Endothelial cell of umbilical vein (primary cell): ENCODE data around the gene KIF15. TPM values are rescaled to one million over a fixed set of nuclear protein-coding genes. Genes with fewer than 3 reads are reported as not detected.

Experiments
- BruUV-seq: library from RNA; stranded (reverse); fragments of 400-500 nt; replicated peaks from 2 replicates; lab custom pipeline; 2021; lab: Mats Ljungman, UMichigan
- CTCF ChIA-PET: fragments of 300-600, 350-600 bp; sonication (Branson Sonifier 250); formaldehyde crosslinking; loops from one replicate; lab custom pipeline; 2021; ENCODE audit warnings: antibody characterized with exemption, inconsistent platforms; lab: Charles Lee
- POLR2A ChIA-PET: fragments of 300-600, 350-600 bp; sonication (Branson Sonifier 250); formaldehyde crosslinking; loops from one replicate; lab custom pipeline; 2021; ENCODE audit warnings: antibody characterized with exemption, inconsistent platforms; lab: Charles Lee
- DNase-seq: peaks from one replicate; pipeline ENCODE4 v3.0.0-alpha.2; 2011; ENCODE audit warnings: low read depth, low spot score
- FAIRE-seq: peaks from 2 replicates; lab custom pipeline; 2011; peaks lifted over from hg19 to GRCh38; lab: Jason Lieb, UNC
- H2AFZ ChIP-seq: 2 replicates; pipeline ENCODE4 v1.6.0; 2012; ENCODE audit warnings: low read depth, low read length, control low read depth, inconsistent platforms
- H3K27ac ChIP-seq: 2 replicates; pipeline ENCODE4 v1.5.1; 2011; ENCODE audit warnings: low read depth, mild to moderate bottlenecking, control low read depth, low read length, moderate library complexity; ENCODE audit not compliant: insufficient read depth
- H3K27me3 ChIP-seq, 2 experiments: 2 replicates each; pipeline versions ENCODE4 v1.6.0 to v1.6.1; 2011; ENCODE audit warnings: low read length in 2 of 2, mixed read lengths in 1 of 2; ENCODE audit not compliant: control insufficient read depth in 2 of 2, insufficient read depth in 2 of 2
- H3K36me3 ChIP-seq, 2 experiments: 2 replicates in 1 of 2; 3 replicates in 1 of 2; pipeline ENCODE4 v1.5.1; 2011; ENCODE audit warnings: low read length in 2 of 2, mild to moderate bottlenecking in 1 of 2, moderate library complexity in 1 of 2; ENCODE audit not compliant: control insufficient read depth in 2 of 2, insufficient read depth in 2 of 2; ENCODE audit errors: extremely low read depth in 1 of 2
- H3K4me1 ChIP-seq: 3 replicates; pipeline ENCODE4 v1.5.1; 2011; ENCODE audit warnings: mild to moderate bottlenecking, low read length; ENCODE audit not compliant: control insufficient read depth, insufficient read depth; ENCODE audit errors: extremely low read depth
- H3K4me2 ChIP-seq: 2 replicates; pipeline ENCODE4 v1.6.1; 2011; ENCODE audit warnings: low read length, control low read depth, mixed read lengths; ENCODE audit not compliant: insufficient read depth
- H3K4me3 ChIP-seq, 3 experiments: fragments of 200-600 bp in 1 of 3; sonication (generic), shearing (Covaris generic) in 1 of 3; replicated peaks in 1 of 3; 2 replicates each; pipeline ENCODE4 v1.5.1; 2011 to 2016; ENCODE audit warnings: control low read depth in 3 of 3, low read length in 3 of 3, mild to moderate bottlenecking in 2 of 3, inconsistent platforms in 1 of 3, low read depth in 1 of 3, moderate library complexity in 1 of 3; ENCODE audit not compliant: insufficient read depth in 1 of 3
- H3K79me2 ChIP-seq: 2 replicates; pipeline ENCODE4 v1.6.0; 2012; ENCODE audit warnings: low read length, inconsistent platforms; ENCODE audit not compliant: control insufficient read depth, insufficient read depth
- H3K9ac ChIP-seq: replicated peaks from 2 replicates; pipeline ENCODE3; 2011; ENCODE audit warnings: low read length, control low read depth; ENCODE audit not compliant: insufficient read depth; ENCODE audit errors: extremely low read depth
- H3K9me1 ChIP-seq: replicated peaks from 3 replicates; pipeline ENCODE4 v1.6.0; 2011; ENCODE audit warnings: mild to moderate bottlenecking, low read length; ENCODE audit not compliant: control insufficient read depth, insufficient read depth; ENCODE audit errors: extremely low read depth
- H3K9me3 ChIP-seq: replicated peaks from 2 replicates; pipeline ENCODE4 v1.5.1; 2012; ENCODE audit warnings: low read length, inconsistent platforms; ENCODE audit not compliant: control insufficient read depth, insufficient read depth
- H4K20me1 ChIP-seq: replicated peaks from 2 replicates; pipeline ENCODE3; 2011; ENCODE audit warnings: mild to moderate bottlenecking, low read length; ENCODE audit not compliant: control insufficient read depth, insufficient read depth; ENCODE audit errors: extremely low read depth
- EZH2 ChIP-seq: IDR thresholded peaks from 2 replicates; pipeline ENCODE4 v1.6.1; 2012; ENCODE audit warnings: borderline replicate concordance, low read depth, mild to moderate bottlenecking, moderate library complexity, low read length, inconsistent platforms; ENCODE audit not compliant: severe bottlenecking
- FOS ChIP-seq: IDR thresholded peaks from 2 replicates; pipeline ENCODE4 v1.6.1; 2011; ENCODE audit warnings: mild to moderate bottlenecking, low read length, moderate library complexity, borderline replicate concordance; ENCODE audit not compliant: insufficient read depth
- GATA2 ChIP-seq: IDR thresholded peaks from 2 replicates; pipeline ENCODE4 v1.7.0; 2011; ENCODE audit warnings: low read depth, mild to moderate bottlenecking, moderate library complexity, mixed read lengths, low read length; ENCODE audit not compliant: insufficient read length, insufficient read depth
- JUN ChIP-seq: IDR thresholded peaks from 2 replicates; pipeline ENCODE4 v1.6.1; 2011; ENCODE audit warnings: borderline replicate concordance, low read depth; ENCODE audit not compliant: insufficient read length, insufficient read depth
- MYC ChIP-seq: IDR thresholded peaks from one replicate; pipeline ENCODE4 v1.6.1; 2011; ENCODE audit warnings: mild to moderate bottlenecking, low read depth, low read length
- POLR2A ChIP-seq: IDR thresholded peaks from 2 replicates; pipeline ENCODE4 v1.6.1; 2012; ENCODE audit warnings: low read depth, mild to moderate bottlenecking, control low read depth, low read length
- POLR2AphosphoS5 ChIP-seq: IDR thresholded peaks from 2 replicates; pipeline ENCODE4 v1.6.1; 2012; ENCODE audit warnings: low read depth, mild to moderate bottlenecking, control low read depth, low read length, moderate library complexity; ENCODE audit not compliant: insufficient read depth
- dilution Hi-C: fragments of 300-500 bp; cut with MboI; formaldehyde crosslinking; loops from one replicate; pipeline ENCODE4 v1.15.0; 2019; ENCODE audit warnings: low sequenced_read_pairs; ENCODE audit not compliant: extremely low pct_ligation_motif_present
- intact Hi-C: fragments of 100-400 bp; cut with micrococcal nuclease; formaldehyde crosslinking; loops from one replicate; pipeline ENCODE4 v1.10.0; 2022
- polyA plus RNA-seq, 4 experiments: library from polyadenylated mRNA; depleted of rRNA in 3 of 4; stranded (reverse) in 3 of 4; unstranded in 1 of 4; fragments of >200 nt; gene quantifications; 2 replicates each; pipeline versions ENCODE4 v1.2.1 to v1.2.3, GENCODE V29; 2011 to 2012; ENCODE audit warnings: missing spikeins in 1 of 4
- total RNA-seq: library from RNA; stranded (reverse); gene quantifications from 2 replicates; pipeline ENCODE4 v1.2.3, GENCODE V29; 2021
- TF ChIP-seq, protein P1 (sequence below): IDR thresholded peaks from 2 replicates; pipeline ENCODE4 v1.6.1; 2011; ENCODE audit not compliant: insufficient read depth, insufficient read length
- TF ChIP-seq, protein P2 (sequence below), 2 donors: IDR thresholded peaks; 1 replicate in 1 of 2; 2 replicates in 1 of 2; pipeline ENCODE4 v1.5.1; 2011; ENCODE audit warnings: low read length in 2 of 2, mild to moderate bottlenecking in 2 of 2, moderate library complexity in 2 of 2, control low read depth in 1 of 2, inconsistent platforms in 1 of 2, low read depth in 1 of 2; ENCODE audit not compliant: insufficient read depth in 1 of 2; ENCODE audit errors: extremely low read depth in 1 of 2

KIF15 gene
- total and polyA plus RNA-seq, 2 donors (not counting 3 experiments of a cell fraction or from before 2014, with no cell fraction given), result 2.2 to 21.6 TPM

DNA sequence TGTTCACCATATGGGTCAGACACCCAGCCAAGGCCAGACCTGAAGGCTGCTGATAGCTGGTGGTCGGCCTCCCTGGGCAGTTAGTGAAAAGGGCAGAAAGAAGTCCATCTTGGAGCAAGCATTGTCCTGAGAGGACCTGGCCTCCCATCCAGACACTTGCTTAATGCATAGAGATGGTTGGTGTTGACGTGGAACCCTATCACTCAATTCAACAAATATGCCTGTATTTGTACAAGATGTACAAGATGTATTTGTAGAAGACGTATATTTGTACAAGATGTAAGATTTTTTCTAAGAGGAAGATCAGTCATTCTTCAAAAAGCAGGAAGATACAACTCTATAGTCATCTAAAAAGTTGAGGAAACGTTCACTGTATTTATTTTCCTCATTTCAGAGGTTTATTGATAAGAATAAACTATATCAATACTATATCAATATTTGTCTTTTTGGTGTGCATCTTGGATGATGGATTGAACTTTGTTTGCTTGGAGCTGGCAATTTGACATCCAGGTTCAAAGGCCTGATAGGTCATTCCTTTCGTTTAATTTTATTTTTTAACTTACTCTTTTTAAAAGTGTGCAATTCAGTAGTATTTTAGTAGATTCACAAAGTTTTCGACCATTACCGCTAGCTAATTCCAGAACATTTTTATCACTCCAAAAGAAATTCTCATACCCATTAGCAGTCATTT, 106.0 kb downstream of the KIF15 start:
- Histone ChIP-seq H3K27ac (no peak overlapping the region), H3K36me3 (no peaks in the 10 kb centered on the region), H4K20me1 (no peaks in the 10 kb centered on the region), H2AFZ (no peak overlapping the region), H3K4me1 (peaks cover 3% of the 10 kb centered on the region), H3K9me1 (no peaks in the 10 kb centered on the region), H3K27me3 (no peaks in the 10 kb centered on the region), H3K79me2 (peaks cover 2% of the 10 kb centered on the region), H3K4me3 (no peak overlapping the region), H3K4me2 (no peak overlapping the region), H3K9ac (no peak overlapping the region), H3K9me3 (no peaks in the 10 kb centered on the region)
- DNase-seq, result no peak
- BruUV-seq, result no TSS peak
- FAIRE-seq, result no peak
- ChIA-PET POLR2A (no interaction called here), CTCF (no interaction called here)
- intact Hi-C loops (no loop called here), dilution Hi-C loops (no loop called here)
- TF ChIP-seq, protein P1, sequence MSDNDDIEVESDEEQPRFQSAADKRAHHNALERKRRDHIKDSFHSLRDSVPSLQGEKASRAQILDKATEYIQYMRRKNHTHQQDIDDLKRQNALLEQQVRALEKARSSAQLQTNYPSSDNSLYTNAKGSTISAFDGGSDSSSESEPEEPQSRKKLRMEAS, result no peak
- TF ChIP-seq, protein P2, sequence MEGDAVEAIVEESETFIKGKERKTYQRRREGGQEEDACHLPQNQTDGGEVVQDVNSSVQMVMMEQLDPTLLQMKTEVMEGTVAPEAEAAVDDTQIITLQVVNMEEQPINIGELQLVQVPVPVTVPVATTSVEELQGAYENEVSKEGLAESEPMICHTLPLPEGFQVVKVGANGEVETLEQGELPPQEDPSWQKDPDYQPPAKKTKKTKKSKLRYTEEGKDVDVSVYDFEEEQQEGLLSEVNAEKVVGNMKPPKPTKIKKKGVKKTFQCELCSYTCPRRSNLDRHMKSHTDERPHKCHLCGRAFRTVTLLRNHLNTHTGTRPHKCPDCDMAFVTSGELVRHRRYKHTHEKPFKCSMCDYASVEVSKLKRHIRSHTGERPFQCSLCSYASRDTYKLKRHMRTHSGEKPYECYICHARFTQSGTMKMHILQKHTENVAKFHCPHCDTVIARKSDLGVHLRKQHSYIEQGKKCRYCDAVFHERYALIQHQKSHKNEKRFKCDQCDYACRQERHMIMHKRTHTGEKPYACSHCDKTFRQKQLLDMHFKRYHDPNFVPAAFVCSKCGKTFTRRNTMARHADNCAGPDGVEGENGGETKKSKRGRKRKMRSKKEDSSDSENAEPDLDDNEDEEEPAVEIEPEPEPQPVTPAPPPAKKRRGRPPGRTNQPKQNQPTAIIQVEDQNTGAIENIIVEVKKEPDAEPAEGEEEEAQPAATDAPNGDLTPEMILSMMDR (IDR thresholded peaks at IDR 0.05; ENCODE audit: extremely low read depth in 1 of 2, insufficient read depth in 1 of 2, low read depth in 1 of 2, low read length in 2 of 2), result no peak
- TF ChIP-seq FOS (no peak), GATA2 (no peak), POLR2AphosphoS5 (no peak), POLR2A (no peak), JUN (no peak), MYC (no peak), EZH2 (no peak)
